Activated CD4-positive, alpha-beta T cell treated with anti-CD3 and anti-CD28 coated beads for 36 hours (primary cell): ENCODE measurements around the gene NFIX. TPM values are rescaled to one million over a fixed set of nuclear protein-coding genes. Genes with fewer than 3 reads are reported as not detected.

Experiments used
- ATAC-seq: fragments of 200-7000 bp; cut with Tn5 transposase; one replicate; pipeline ENCODE4 v1.10.0; 2021; ENCODE audit warnings: mild to moderate bottlenecking, moderate library complexity
- CTCF ChIA-PET: fragments of 350-600 bp; sonication (Branson Sonifier 250); formaldehyde crosslinking; loops from one replicate; lab custom pipeline; 2021; ENCODE audit warnings: antibody characterized with exemption; lab: Charles Lee
- POLR2A ChIA-PET: fragments of 350-600 bp; sonication (Branson Sonifier 250); formaldehyde crosslinking; loops from one replicate; lab custom pipeline; 2021; ENCODE audit warnings: antibody characterized with exemption, inconsistent platforms; lab: Charles Lee
- DNase-seq: peaks from one replicate; pipeline ENCODE4 v3.0.0-alpha.2; 2020
- H3K27ac Mint-ChIP-seq: one replicate; pipeline ENCODE4 v1.8.0; 2021; ENCODE audit warnings: mixed read lengths
- H3K27me3 Mint-ChIP-seq: one replicate; pipeline ENCODE4 v1.8.0; 2021; ENCODE audit warnings: mixed read lengths
- H3K36me3 Mint-ChIP-seq: one replicate; pipeline ENCODE4 v1.8.0; 2021; ENCODE audit warnings: low read depth, mixed read lengths
- H3K4me1 Mint-ChIP-seq: one replicate; pipeline ENCODE4 v1.8.0; 2021; ENCODE audit warnings: mixed read lengths
- H3K4me3 Mint-ChIP-seq: one replicate; pipeline ENCODE4 v1.8.0; 2021; ENCODE audit warnings: mild to moderate bottlenecking, moderate library complexity, mixed read lengths
- H3K9me3 Mint-ChIP-seq: one replicate; pipeline ENCODE4 v1.8.0; 2021; ENCODE audit warnings: low read depth, mixed read lengths
- intact Hi-C, 2 experiments: fragments of 100-400 bp; cut with DNase I in 1 of 2; cut with micrococcal nuclease in 1 of 2; formaldehyde crosslinking; loops; one replicate each; pipeline versions ENCODE4 v1.14.2 to v1.15.1; 2022 to 2024; cut with DNase I, micrococcal nuclease
- total RNA-seq, 2 experiments: library from RNA; stranded (reverse); gene quantifications; one replicate each; pipeline ENCODE4 v1.2.3, GENCODE V29; 2021

NFIX gene
- total RNA-seq, 2 experiments from 2014 or later = 4.3 to 4.8 TPM

GRCh38 chr19:13083627-13084026 lies 88.4 kb downstream of the NFIX start:
- no peaks in the 10 kb centered on the region for H3K27me3 Mint-ChIP-seq
- ChIA-PET CTCF (interaction anchor here (0.6 to 4.3 kb wide), 3 partner anchors 10 to 118 kb away, joined by 3 to 16 read pairs (median 4); no protein-coding TSS in a partner anchor), POLR2A (no interaction called here)
- H3K36me3 Mint-ChIP-seq = no peaks in the 10 kb centered on the region
- DNase-seq (no peak), ATAC-seq (no peak)
- H3K27ac Mint-ChIP-seq = no peak overlapping the region
- intact Hi-C loops = no loop called here
- H3K4me1 Mint-ChIP-seq = no peaks in the 10 kb centered on the region
- H3K9me3 Mint-ChIP-seq = no peaks in the 10 kb centered on the region
- no peak overlapping the region for H3K4me3 Mint-ChIP-seq

GRCh38 chr19:13085666-13086065 lies 90.4 kb downstream of the NFIX start:
- intact Hi-C loops = no loop called here
- Mint-ChIP-seq H3K4me3 (no peak overlapping the region), H3K27ac (no peak overlapping the region), H3K27me3 (no peaks in the 10 kb centered on the region), H3K9me3 (no peaks in the 10 kb centered on the region), H3K4me1 (no peaks in the 10 kb centered on the region), H3K36me3 (no peaks in the 10 kb centered on the region)
- ChIA-PET POLR2A (interaction anchor here (0.6 kb wide), 1 partner anchor 72 kb away, joined by 3 read pairs; no protein-coding TSS in a partner anchor), CTCF (interaction anchor here (0.6 to 4.3 kb wide), 3 partner anchors 24 to 122 kb away, joined by 3 to 16 read pairs (median 8); no protein-coding TSS in a partner anchor)
- ATAC-seq (no peak), DNase-seq (no peak)

GRCh38 chr19:13086341-13086740 lies 91.1 kb downstream of the NFIX start:
- no peak overlapping the region for H3K27ac Mint-ChIP-seq

GRCh38 chr19:13087295-13087694 lies 92.0 kb downstream of the NFIX start:
- POLR2A ChIA-PET = no interaction called here

More at GRCh38 chr19:13086341-13086740, 91.1 kb downstream of the NFIX start:
- DNase-seq = no peak
- Mint-ChIP-seq H3K36me3 (no peaks in the 10 kb centered on the region), H3K9me3 (no peaks in the 10 kb centered on the region), H3K27me3 (no peaks in the 10 kb centered on the region), H3K4me3 (no peak overlapping the region), H3K4me1 (no peaks in the 10 kb centered on the region)
- CTCF ChIA-PET = interaction anchor here (2.6 to 4.3 kb wide), 2 partner anchors 25 to 121 kb away, joined by 8 to 16 read pairs; no protein-coding TSS in a partner anchor
- no peak for ATAC-seq
- intact Hi-C loops = no loop called here
- POLR2A ChIA-PET = interaction anchor here (0.6 kb wide), 1 partner anchor 73 kb away, joined by 3 read pairs; no protein-coding TSS in a partner anchor

GRCh38 chr19:13087795-13088537 lies 92.7 kb downstream of the NFIX start:
- POLR2A ChIA-PET = no interaction called here
- DNase-seq (no peak), ATAC-seq (no peak)
- Mint-ChIP-seq H3K9me3 (no peaks in the 10 kb centered on the region), H3K27ac (no peak overlapping the region), H3K27me3 (no peaks in the 10 kb centered on the region), H3K4me3 (no peak overlapping the region), H3K36me3 (no peaks in the 10 kb centered on the region), H3K4me1 (no peaks in the 10 kb centered on the region)
- CTCF ChIA-PET = interaction anchor here (4.3 kb wide), 1 partner anchor 123 kb away, joined by 16 read pairs; no protein-coding TSS in a partner anchor
- intact Hi-C loops = no loop called here

More at GRCh38 chr19:13087295-13087694, 92.0 kb downstream of the NFIX start:
- H3K27me3 Mint-ChIP-seq = no peaks in the 10 kb centered on the region
- H3K36me3 Mint-ChIP-seq = no peaks in the 10 kb centered on the region
- intact Hi-C loops = no loop called here
- no peaks in the 10 kb centered on the region for H3K9me3 Mint-ChIP-seq
- no peak overlapping the region for H3K4me3 Mint-ChIP-seq
- CTCF ChIA-PET = interaction anchor here (4.3 kb wide), 1 partner anchor 122 kb away, joined by 16 read pairs; no protein-coding TSS in a partner anchor
- H3K27ac Mint-ChIP-seq = no peak overlapping the region
- DNase-seq (no peak), ATAC-seq (no peak)
- no peaks in the 10 kb centered on the region for H3K4me1 Mint-ChIP-seq

- ChIA-PET POLR2A (no interaction called here), CTCF (interaction anchor here (0.7 to 2.9 kb wide), 6 partner anchors 20 to 113 kb away, joined by 3 to 9 read pairs (median 4); no protein-coding TSS in a partner anchor)
- Mint-ChIP-seq H3K27me3 (no peaks in the 10 kb centered on the region), H3K4me3 (no peak overlapping the region), H3K36me3 (no peaks in the 10 kb centered on the region), H3K27ac (no peak overlapping the region), H3K9me3 (no peaks in the 10 kb centered on the region), H3K4me1 (no peaks in the 10 kb centered on the region)
- intact Hi-C loops = no loop called here
- ATAC-seq (peak; percentile 50), DNase-seq (peak; percentile 50)
Measured at GRCh38 chr19:13089139-13089856, 94.0 kb downstream of the NFIX start.

GRCh38 chr19:13089857-13090507 lies 94.7 kb downstream of the NFIX start:
- POLR2A ChIA-PET = no interaction called here
- Mint-ChIP-seq H3K36me3 (no peaks in the 10 kb centered on the region), H3K27ac (no peak overlapping the region), H3K27me3 (peaks cover 5% of the 10 kb centered on the region), H3K4me3 (no peak overlapping the region), H3K9me3 (no peaks in the 10 kb centered on the region), H3K4me1 (peaks cover 3% of the 10 kb centered on the region)
- intact Hi-C loops = loop anchor here in 1 of 2 experiments (5.0 kb wide), 1 partner anchor 58 kb away; no protein-coding TSS in a partner anchor
- DNase-seq (no peak), ATAC-seq (no peak)
- CTCF ChIA-PET = interaction anchor here (0.7 to 2.9 kb wide), 6 partner anchors 21 to 114 kb away, joined by 3 to 9 read pairs (median 4); no protein-coding TSS in a partner anchor

GRCh38 chr19:13090511-13091231 lies 95.4 kb downstream of the NFIX start:
- no peak for ATAC-seq
- intact Hi-C loops = loop anchor here in 1 of 2 experiments (5.0 kb wide), 1 partner anchor 58 kb away; no protein-coding TSS in a partner anchor
- POLR2A ChIA-PET = interaction anchor here (0.6 kb wide), 1 partner anchor 206 kb away, joined by 3 read pairs; no protein-coding TSS in a partner anchor
- DNase-seq = no peak
- CTCF ChIA-PET = interaction anchor here (0.6 to 2.9 kb wide), 6 partner anchors 11 to 156 kb away, joined by 3 to 9 read pairs (median 4); no protein-coding TSS in a partner anchor
- Mint-ChIP-seq H3K4me3 (no peak overlapping the region), H3K9me3 (no peaks in the 10 kb centered on the region), H3K36me3 (no peaks in the 10 kb centered on the region), H3K4me1 (peaks cover 3% of the 10 kb centered on the region), H3K27me3 (peaks cover 5% of the 10 kb centered on the region), H3K27ac (no peak overlapping the region)

- Mint-ChIP-seq H3K36me3 (no peaks in the 10 kb centered on the region), H3K9me3 (no peaks in the 10 kb centered on the region), H3K4me1 (peaks cover 10% of the 10 kb centered on the region), H3K4me3 (no peak overlapping the region), H3K27ac (no peak overlapping the region), H3K27me3 (peaks cover 14% of the 10 kb centered on the region)
- ATAC-seq (no peak), DNase-seq (no peak)
- CTCF ChIA-PET = interaction anchor here (0.7 to 5.7 kb wide), 7 partner anchors 12 to 227 kb away, joined by 3 to 98 read pairs (median 4); no protein-coding TSS in a partner anchor
- intact Hi-C loops = loop anchor here in 1 of 2 experiments (5.0 kb wide), 1 partner anchor 59 kb away; no protein-coding TSS in a partner anchor
- POLR2A ChIA-PET = no interaction called here
Measured at GRCh38 chr19:13091400-13092157, 96.3 kb downstream of the NFIX start.
